Stimulated activated naive CD8-positive, alpha-beta T cell treated with anti-CD3 and anti-CD28 coated beads, Interleukin-15, Interleukin-2, amounts not matched to agents 100 U/mL and 50 U/mL, for 24 hours (primary cell): Measurements from ENCODE around the gene LRRC38.

Experiments
- ATAC-seq: fragments of 150-1000 bp; cut with Tn5 transposase; one replicate; pipeline ENCODE4 v1.10.0; 2021
- DNase-seq: peaks from one replicate; pipeline ENCODE4 v3.0.0; 2021

LRRC38 gene

GRCh38 chr1:13516606-13517005 lies 2.8 kb upstream of the LRRC38 start:
- DNase-seq (no peak), ATAC-seq (no peak)

- no peak for DNase-seq
- ATAC-seq, result no peak
Measured at GRCh38 chr1:13514821-13515220, 1.0 kb upstream of the LRRC38 start.

GRCh38 chr1:13513063-13513894 lies 524 bp downstream of the LRRC38 start:
- ATAC-seq (no peak), DNase-seq (no peak)

- DNase-seq, result no peak
- ATAC-seq, result no peak
Measured at GRCh38 chr1:13512472-13512871, 1.3 kb downstream of the LRRC38 start.

GRCh38 chr1:13510499-13510898 lies 3.3 kb downstream of the LRRC38 start:
- ATAC-seq, result no peak
- no peak for DNase-seq

- DNase-seq, result no peak
- no peak for ATAC-seq
Measured at GRCh38 chr1:13507075-13507474, 6.7 kb downstream of the LRRC38 start.

GRCh38 chr1:13505020-13505419 lies 8.8 kb downstream of the LRRC38 start:
- ATAC-seq (no peak), DNase-seq (no peak)

- ATAC-seq (no peak), DNase-seq (no peak)
Measured at GRCh38 chr1:13500806-13501205, 13.0 kb downstream of the LRRC38 start.

GRCh38 chr1:13499422-13499821 lies 14.4 kb downstream of the LRRC38 start:
- DNase-seq (no peak), ATAC-seq (no peak)

GRCh38 chr1:13498553-13498952 lies 15.2 kb downstream of the LRRC38 start:
- no peak for DNase-seq
- no peak for ATAC-seq

- DNase-seq (no peak), ATAC-seq (no peak)
Measured at GRCh38 chr1:13495186-13495585, 18.6 kb downstream of the LRRC38 start.

- no peak for ATAC-seq
Measured at GRCh38 chr1:13494712-13495111, 19.1 kb downstream of the LRRC38 start.

GRCh38 chr1:13494025-13494424 lies 19.8 kb downstream of the LRRC38 start:
- ATAC-seq, result peak; percentile 46
- no peak for DNase-seq

More at GRCh38 chr1:13494712-13495111, 19.1 kb downstream of the LRRC38 start:
- DNase-seq, result no peak

- no peak for ATAC-seq
Measured at GRCh38 chr1:13492711-13493110, 21.1 kb downstream of the LRRC38 start.

GRCh38 chr1:13487957-13488356 lies 25.8 kb downstream of the LRRC38 start:
- DNase-seq, result no peak

More at GRCh38 chr1:13492711-13493110, 21.1 kb downstream of the LRRC38 start:
- DNase-seq, result no peak

GRCh38 chr1:13487143-13487868 lies 26.5 kb downstream of the LRRC38 start:
- DNase-seq (no peak), ATAC-seq (no peak)

More at GRCh38 chr1:13487957-13488356, 25.8 kb downstream of the LRRC38 start:
- ATAC-seq, result no peak

GRCh38 chr1:13483946-13484345 lies 29.9 kb downstream of the LRRC38 start:
- DNase-seq (no peak), ATAC-seq (no peak)

GRCh38 chr1:13482600-13482999 lies 31.2 kb downstream of the LRRC38 start:
- no peak for ATAC-seq

GRCh38 chr1:13479171-13479856 lies 34.5 kb downstream of the LRRC38 start:
- ATAC-seq (no peak), DNase-seq (no peak)

More at GRCh38 chr1:13482600-13482999, 31.2 kb downstream of the LRRC38 start:
- no peak for DNase-seq

- no peak for ATAC-seq
- DNase-seq, result no peak
Measured at GRCh38 chr1:13478692-13479091, 35.1 kb downstream of the LRRC38 start.

- ATAC-seq (no peak), DNase-seq (no peak)
Measured at GRCh38 chr1:13469343-13469742, 44.5 kb downstream of the LRRC38 start.

- DNase-seq (no peak), ATAC-seq (no peak)
Measured at GRCh38 chr1:13465515-13465914, 48.3 kb downstream of the LRRC38 start.

- DNase-seq, result no peak
- ATAC-seq, result no peak
Measured at GRCh38 chr1:13462682-13463081, 51.1 kb downstream of the LRRC38 start.
